WERI-Rb-1 (cell line): Measurements from ENCODE around the gene ABLIM2.

Experiments used
- DNase-seq: peaks from one replicate; pipeline ENCODE4 v3.0.0-alpha.2; 2020
- H3K27ac ChIP-seq: fragments of 250-450 bp; sonication (Bioruptor Pico); 2 replicates; pipeline ENCODE4 v1.5.1; 2020; ENCODE audit warnings: mild to moderate bottlenecking, moderate library complexity
- H3K27me3 ChIP-seq: fragments of 250-450 bp; sonication (Bioruptor Pico); 2 replicates; pipeline ENCODE4 v1.5.1; 2021; ENCODE audit warnings: mild to moderate bottlenecking, low read depth, moderate library complexity; ENCODE audit not compliant: insufficient read depth, severe bottlenecking
- H3K36me3 ChIP-seq: fragments of 250-450 bp; sonication (Bioruptor Pico); 2 replicates; pipeline ENCODE4 v1.5.1; 2020; ENCODE audit warnings: mild to moderate bottlenecking, moderate library complexity
- H3K4me3 ChIP-seq: 2 replicates; pipeline ENCODE4 v1.5.1; 2011; ENCODE audit warnings: low read depth, mild to moderate bottlenecking, control low read depth, low read length
- H3K9me3 ChIP-seq: fragments of 250-450 bp; sonication (Bioruptor Pico); 2 replicates; pipeline ENCODE4 v1.5.1; 2021; ENCODE audit warnings: mild to moderate bottlenecking, moderate library complexity; ENCODE audit not compliant: severe bottlenecking
- CTCF ChIP-seq: IDR thresholded peaks from 2 replicates; pipeline ENCODE4 v1.5.1; 2011; ENCODE audit warnings: low read depth, mild to moderate bottlenecking, control low read depth, inconsistent platforms, low read length

The ABLIM2 gene

DNA sequence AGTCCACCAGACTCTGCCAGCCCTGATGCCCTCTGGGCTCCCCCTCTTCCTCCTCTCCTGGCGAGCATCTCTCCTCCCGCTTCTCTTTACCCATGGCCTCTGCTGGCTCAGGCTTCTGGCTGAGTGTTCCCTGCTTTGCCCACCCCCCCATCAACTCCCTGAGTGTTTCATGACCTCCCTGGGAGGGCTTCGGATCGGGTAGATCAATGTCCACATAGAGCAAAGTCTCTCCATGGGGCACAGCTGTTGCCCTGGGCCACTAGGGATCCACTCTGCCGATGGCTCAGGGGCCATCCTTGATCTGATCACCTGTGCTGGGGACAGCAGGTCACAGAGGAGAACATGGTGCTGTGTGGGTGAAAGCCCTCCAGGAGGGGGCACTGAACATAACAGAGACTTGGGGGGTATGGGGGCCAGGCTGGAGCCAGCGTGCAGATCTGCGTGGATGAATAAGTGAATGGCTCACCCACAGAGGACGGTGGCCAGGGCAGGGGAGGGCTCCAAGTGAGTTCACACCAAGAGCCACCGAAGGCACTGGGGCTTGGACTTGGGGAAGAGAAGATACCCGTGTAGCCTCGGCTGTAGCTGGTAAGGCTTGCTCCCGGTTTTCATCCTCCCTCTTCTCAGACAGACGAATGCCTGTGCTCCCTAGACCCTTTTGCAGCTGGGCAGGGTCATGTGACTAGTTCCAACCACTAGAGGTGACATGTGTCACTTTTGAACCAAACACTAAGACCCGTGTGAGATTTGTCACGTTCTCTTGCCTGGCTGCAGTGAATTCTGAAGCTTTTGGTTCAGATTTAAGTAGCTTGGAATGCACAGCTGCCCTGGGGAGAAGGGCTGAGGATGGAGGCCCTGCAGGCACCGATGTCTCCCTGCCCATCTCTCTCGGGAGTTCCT, 195.8 kb downstream of the ABLIM2 start:
- no peak for DNase-seq
- Histone ChIP-seq H3K4me3 (no peak overlapping the region), H3K36me3 (no peaks in the 10 kb centered on the region), H3K27me3 (no peaks in the 10 kb centered on the region), H3K9me3 (no peaks in the 10 kb centered on the region), H3K27ac (no peak overlapping the region)
- TF ChIP-seq CTCF = 0 out of 2 replicates have a peak, but pooled peaks have one; percentile 2

DNA sequence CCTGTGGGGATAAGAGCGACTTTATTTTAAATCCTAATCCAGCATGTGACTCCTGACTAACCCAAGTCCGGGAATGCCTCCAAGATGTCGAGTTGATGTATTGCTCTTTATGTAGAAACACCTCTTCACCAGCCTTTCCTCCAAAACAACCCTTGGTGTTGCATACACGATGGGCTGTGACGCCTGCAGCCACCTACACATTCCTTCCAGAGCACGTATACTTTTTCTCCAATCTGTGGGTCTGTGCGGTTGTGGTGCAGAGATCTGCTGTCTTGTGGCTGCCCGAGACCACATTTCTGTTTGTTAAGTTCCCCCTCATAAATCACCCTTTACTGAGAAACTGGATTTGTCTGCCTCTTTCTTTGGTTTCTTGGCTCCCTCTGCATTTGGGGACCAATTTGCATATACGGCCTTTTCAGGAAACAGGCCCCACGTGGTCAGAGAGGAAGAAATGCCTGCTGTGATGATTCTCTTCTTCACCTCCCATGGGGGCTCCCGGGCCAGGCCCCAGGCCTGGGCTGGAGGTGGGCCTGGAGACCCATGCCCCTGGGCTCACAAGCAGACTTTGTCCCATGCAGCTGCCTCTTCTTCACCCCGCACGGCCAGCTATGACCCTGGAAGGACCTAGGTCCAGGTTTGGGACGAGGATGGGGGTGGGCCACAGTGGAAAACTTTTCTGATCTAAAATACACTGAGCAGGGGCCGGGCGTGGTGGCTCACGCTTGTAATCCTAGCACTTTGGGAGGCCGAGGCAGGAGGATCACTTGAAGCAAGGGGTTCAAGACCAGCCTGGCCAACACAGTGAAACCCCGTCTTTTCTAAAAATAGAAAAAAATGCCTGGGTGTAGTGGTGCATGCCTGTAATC, 197.6 kb downstream of the ABLIM2 start:
- Histone ChIP-seq H3K4me3 (no peak overlapping the region), H3K9me3 (no peaks in the 10 kb centered on the region), H3K27ac (no peak overlapping the region), H3K36me3 (no peaks in the 10 kb centered on the region), H3K27me3 (no peaks in the 10 kb centered on the region)
- no peak for DNase-seq
- no peak for TF ChIP-seq CTCF

DNA sequence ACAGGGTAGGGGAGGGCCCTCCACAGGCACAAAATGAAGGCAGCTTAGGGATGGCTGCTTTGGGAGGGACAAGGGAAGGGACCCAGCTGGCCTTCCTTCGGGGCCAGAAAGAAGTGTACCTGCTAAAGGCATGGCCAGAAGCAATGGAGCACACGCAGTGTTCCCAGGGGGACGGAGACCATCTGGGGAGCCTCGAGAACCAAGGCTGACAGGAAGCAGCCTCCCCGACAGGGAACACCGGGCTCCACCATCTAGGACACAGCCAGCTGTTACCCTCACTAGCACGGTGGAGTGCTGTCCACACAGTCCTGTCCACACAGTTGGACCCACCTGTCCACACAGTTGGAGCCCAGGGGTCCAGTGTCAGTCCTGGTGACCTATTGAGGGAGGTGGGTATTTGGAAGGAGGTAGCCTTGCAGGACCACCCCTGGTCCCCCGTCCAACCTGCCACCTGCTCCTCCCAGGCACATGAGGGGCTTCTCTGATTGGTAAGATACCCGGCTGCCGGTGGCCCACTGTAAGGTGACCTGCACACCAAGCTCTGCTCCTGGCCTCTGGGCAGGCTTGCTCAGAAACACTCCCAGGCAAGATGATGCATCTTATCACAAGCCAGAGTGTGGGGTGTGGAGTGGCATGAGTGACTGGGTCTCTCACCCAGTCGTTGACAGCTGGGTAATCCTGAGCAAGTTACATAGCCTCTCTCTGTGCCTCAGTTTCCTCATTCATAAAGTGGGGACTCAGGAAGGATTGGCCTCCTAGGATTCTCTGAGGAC, 198.4 kb downstream of the ABLIM2 start:
- no peak for DNase-seq
- no peaks in the 10 kb centered on the region for H3K36me3 ChIP-seq
- peak overlapping the region; percentile 10; the same call in 1 of the 2 replicates for H3K27ac ChIP-seq
- H3K27me3 ChIP-seq = no peaks in the 10 kb centered on the region
- H3K4me3 ChIP-seq = no peak overlapping the region
- no peaks in the 10 kb centered on the region for H3K9me3 ChIP-seq
- TF ChIP-seq CTCF = no peak

GRCh38 chr4:7959078-7959477, 199.5 kb downstream of the ABLIM2 start:
- peaks cover 6% of the 10 kb centered on the region for H3K9me3 ChIP-seq
- no peaks in the 10 kb centered on the region for H3K27me3 ChIP-seq
- no peak for TF ChIP-seq CTCF
- no peak overlapping the region for H3K4me3 ChIP-seq
- no peak for DNase-seq
- H3K27ac ChIP-seq = no peak overlapping the region
- H3K36me3 ChIP-seq = no peaks in the 10 kb centered on the region

DNA sequence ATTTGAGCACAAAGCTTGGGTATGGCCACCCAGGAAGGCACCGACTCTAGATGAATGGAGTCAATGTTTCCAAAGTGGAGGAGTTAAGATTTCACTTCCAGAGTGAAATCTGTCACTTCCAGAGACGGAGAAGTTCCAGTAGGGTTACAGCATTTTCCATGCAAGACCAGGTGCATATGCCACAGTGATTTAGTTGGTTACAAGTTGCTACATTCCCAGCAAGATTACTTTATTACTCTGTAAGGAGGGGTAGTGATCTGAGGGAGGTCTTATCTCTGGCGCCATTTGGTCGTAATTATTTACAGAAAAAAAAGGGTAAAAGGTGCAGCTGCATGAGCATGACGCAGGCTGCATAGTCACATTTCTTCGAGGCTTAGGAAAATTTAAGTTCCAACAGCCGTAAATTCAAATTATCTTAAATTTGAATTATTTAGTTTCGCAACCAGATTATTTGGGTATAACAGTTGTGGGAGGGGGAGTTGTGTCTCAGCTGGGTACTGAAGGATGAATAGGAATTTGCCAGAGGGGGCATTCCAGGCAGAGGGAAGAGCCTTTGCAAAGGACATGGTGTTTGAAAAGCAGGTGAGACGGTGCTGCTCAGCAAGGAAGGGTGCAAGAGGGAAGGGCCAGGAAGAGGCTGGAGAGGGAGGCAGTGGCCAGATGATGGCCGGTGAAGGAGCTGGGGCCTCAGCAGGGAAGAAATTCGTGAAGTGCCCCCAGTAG, 201.5 kb downstream of the ABLIM2 start:
- Histone ChIP-seq H3K27ac (no peak overlapping the region), H3K9me3 (peaks cover 6% of the 10 kb centered on the region)

More for the DNA sequence above, 201.5 kb downstream of the ABLIM2 start:
- TF ChIP-seq CTCF = no peak
- H3K27me3 ChIP-seq = no peaks in the 10 kb centered on the region
- no peak for DNase-seq
- no peak overlapping the region for H3K4me3 ChIP-seq
- no peaks in the 10 kb centered on the region for H3K36me3 ChIP-seq
